ENCODE measurements around the gene TBX1.

TBX1 gene

DNA sequence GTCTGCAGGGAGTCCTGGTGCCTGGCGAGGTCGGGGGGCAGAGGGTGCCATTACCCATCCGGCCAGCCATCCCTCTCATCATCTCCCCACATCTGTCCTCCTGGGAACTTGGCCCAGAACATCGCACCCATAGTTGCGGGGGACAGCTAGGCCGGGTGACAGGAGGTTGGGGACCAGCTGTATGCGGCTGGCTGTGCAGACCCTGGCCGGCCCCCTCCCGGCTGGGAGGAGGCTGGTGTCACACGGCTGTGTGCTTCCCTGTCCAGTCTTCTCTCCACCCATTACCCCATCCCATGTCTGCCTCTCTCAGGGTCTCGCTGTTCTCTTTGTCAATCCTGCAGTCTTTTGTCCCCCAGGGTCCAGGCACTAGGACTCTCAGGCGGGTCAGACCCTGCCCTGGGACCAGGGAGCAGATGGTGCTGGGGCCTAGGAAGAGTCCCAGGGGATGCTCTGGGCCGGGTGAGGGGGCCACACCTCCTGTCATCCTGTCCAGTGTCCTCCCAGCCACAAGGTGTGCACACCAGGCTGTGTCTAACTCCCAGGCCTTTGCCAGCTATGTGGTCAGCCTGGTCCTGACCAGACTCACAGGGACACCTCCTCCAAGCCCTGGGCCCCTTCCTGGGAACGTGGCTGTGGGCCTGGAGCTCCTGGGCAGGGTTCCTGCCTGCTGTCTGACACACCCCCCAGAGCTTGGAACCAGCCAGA is 6.4 kb upstream of the TBX1 start:
- no peaks in the 10 kb centered on the region for H3K9me3 ChIP-seq (ENCODE audit: control insufficient read depth, low read length)
- peaks cover 90% of the 10 kb centered on the region for H3K27me3 ChIP-seq (ENCODE audit: control insufficient read depth, insufficient read depth, low read length)
- no peak overlapping the region for H3K9ac ChIP-seq (ENCODE audit: low read length)
- no peaks in the 10 kb centered on the region for H3K36me3 ChIP-seq (ENCODE audit: control insufficient read depth, insufficient read depth, low read length)
- H3K4me1 ChIP-seq (ENCODE audit: control insufficient read depth, insufficient read depth, low read length), result peaks cover 9% of the 10 kb centered on the region
- H3K4me3 ChIP-seq (ENCODE audit: low read length), result no peak overlapping the region

GRCh38 chr22:19754701-19755144 is 5.9 kb upstream of the TBX1 start:
- Histone ChIP-seq H3K27me3 (ENCODE audit: control insufficient read depth, insufficient read depth, low read length) (peaks cover 93% of the 10 kb centered on the region), H3K4me1 (ENCODE audit: control insufficient read depth, insufficient read depth, low read length) (peaks cover 9% of the 10 kb centered on the region), H3K4me3 (ENCODE audit: low read length) (no peak overlapping the region), H3K9me3 (ENCODE audit: control insufficient read depth, low read length) (no peaks in the 10 kb centered on the region), H3K36me3 (ENCODE audit: control insufficient read depth, insufficient read depth, low read length) (no peaks in the 10 kb centered on the region), H3K9ac (ENCODE audit: low read length) (no peak overlapping the region)

DNA sequence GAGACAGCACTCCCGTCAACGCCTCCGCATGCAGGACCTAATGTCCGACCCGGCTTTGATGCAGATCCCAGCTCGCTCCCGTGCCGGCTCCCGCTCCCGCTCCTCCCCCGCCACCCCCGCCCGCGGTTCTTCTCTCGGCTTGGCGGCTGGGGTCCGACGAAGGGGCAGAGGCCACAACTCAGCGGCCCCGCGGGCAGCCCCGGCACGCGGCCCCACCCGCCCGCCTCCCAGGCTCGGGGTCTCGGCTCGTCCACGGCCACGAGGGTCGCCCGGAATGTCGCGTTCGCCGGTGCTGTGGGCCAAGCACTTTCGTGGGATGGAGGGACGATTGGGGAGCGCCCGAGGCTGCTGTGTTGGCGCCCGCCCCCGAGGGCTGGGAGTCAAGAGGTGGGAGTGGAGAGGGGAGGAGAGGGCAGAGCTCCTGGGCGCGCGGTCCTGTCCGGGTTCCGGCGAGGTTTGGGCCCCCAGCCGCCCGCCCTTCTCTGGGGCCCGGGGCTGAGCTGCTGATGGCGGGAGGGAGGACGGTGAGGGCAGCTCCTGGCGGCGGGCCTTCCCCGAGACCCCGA is 5.3 kb upstream of the TBX1 start:
- Histone ChIP-seq H3K27me3 (ENCODE audit: control insufficient read depth, insufficient read depth, low read length) (peaks cover 93% of the 10 kb centered on the region), H3K9ac (ENCODE audit: low read length) (no peak overlapping the region), H3K4me1 (ENCODE audit: control insufficient read depth, insufficient read depth, low read length) (peaks cover 9% of the 10 kb centered on the region), H3K4me3 (ENCODE audit: low read length) (no peak overlapping the region), H3K36me3 (ENCODE audit: control insufficient read depth, insufficient read depth, low read length) (no peaks in the 10 kb centered on the region), H3K9me3 (ENCODE audit: control insufficient read depth, low read length) (no peaks in the 10 kb centered on the region)

- peaks cover 92% of the 10 kb centered on the region for H3K27me3 ChIP-seq (ENCODE audit: control insufficient read depth, insufficient read depth, low read length)
- peaks cover 9% of the 10 kb centered on the region for H3K4me1 ChIP-seq (ENCODE audit: control insufficient read depth, insufficient read depth, low read length)
- no peak overlapping the region for H3K9ac ChIP-seq (ENCODE audit: low read length)
- no peaks in the 10 kb centered on the region for H3K9me3 ChIP-seq (ENCODE audit: control insufficient read depth, low read length)
- no peak overlapping the region for H3K4me3 ChIP-seq (ENCODE audit: low read length)
- no peaks in the 10 kb centered on the region for H3K36me3 ChIP-seq (ENCODE audit: control insufficient read depth, insufficient read depth, low read length)
Measured at GRCh38 chr22:19755722-19756287, 4.8 kb upstream of the TBX1 start.

- H3K9ac ChIP-seq (ENCODE audit: low read length), result peak overlapping the region; percentile 4
- peaks cover 91% of the 10 kb centered on the region for H3K27me3 ChIP-seq (ENCODE audit: control insufficient read depth, insufficient read depth, low read length)
- no peaks in the 10 kb centered on the region for H3K36me3 ChIP-seq (ENCODE audit: control insufficient read depth, insufficient read depth, low read length)
- peaks cover 9% of the 10 kb centered on the region for H3K4me1 ChIP-seq (ENCODE audit: control insufficient read depth, insufficient read depth, low read length)
- H3K4me3 ChIP-seq (ENCODE audit: low read length), result no peak overlapping the region
- no peaks in the 10 kb centered on the region for H3K9me3 ChIP-seq (ENCODE audit: control insufficient read depth, low read length)
Measured at GRCh38 chr22:19756288-19757128, 4.1 kb upstream of the TBX1 start.

DNA sequence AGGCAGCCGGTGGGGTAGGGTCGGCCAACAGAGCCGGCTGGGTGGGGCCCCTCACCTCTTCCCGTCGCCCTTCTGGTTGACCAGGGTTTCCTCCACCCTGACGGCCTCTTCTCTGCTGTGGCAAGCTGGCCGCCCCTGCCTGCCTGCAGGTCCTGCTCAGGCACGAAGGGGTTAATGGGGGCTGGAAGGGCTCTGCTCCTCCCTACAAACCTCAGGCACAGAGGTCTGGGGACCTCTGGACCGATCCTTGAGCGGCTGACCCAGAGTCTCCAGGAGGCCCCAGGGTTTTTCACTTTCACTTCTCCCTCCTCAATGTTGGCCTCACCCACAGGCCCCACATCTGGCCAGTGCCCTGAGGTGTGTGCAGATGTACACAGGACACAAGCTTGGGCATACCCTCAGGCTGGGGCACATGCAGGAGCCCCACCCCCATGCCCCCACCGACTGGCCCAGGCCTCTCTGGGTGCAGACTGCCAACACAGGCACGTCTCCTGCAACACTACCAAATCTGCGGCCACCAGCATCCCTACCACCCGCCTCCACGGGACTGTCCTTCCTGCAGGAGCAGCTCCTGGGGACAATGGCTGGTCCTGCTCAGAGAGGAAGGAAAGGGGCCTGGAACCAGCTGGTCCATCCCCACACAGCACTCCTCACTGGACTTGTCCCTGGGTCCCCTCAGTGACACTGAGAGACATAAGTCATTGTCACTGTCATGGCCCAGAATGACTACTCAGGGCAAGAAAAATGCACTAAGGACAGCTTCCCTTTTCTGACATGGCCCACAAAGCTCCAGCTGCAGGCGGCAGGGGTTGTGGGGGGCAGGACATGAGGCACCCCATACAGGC is 3.2 kb upstream of the TBX1 start:
- no peak overlapping the region for H3K4me3 ChIP-seq (ENCODE audit: low read length)
- H3K9ac ChIP-seq (ENCODE audit: low read length), result peak overlapping the region; percentile 4

DNA sequence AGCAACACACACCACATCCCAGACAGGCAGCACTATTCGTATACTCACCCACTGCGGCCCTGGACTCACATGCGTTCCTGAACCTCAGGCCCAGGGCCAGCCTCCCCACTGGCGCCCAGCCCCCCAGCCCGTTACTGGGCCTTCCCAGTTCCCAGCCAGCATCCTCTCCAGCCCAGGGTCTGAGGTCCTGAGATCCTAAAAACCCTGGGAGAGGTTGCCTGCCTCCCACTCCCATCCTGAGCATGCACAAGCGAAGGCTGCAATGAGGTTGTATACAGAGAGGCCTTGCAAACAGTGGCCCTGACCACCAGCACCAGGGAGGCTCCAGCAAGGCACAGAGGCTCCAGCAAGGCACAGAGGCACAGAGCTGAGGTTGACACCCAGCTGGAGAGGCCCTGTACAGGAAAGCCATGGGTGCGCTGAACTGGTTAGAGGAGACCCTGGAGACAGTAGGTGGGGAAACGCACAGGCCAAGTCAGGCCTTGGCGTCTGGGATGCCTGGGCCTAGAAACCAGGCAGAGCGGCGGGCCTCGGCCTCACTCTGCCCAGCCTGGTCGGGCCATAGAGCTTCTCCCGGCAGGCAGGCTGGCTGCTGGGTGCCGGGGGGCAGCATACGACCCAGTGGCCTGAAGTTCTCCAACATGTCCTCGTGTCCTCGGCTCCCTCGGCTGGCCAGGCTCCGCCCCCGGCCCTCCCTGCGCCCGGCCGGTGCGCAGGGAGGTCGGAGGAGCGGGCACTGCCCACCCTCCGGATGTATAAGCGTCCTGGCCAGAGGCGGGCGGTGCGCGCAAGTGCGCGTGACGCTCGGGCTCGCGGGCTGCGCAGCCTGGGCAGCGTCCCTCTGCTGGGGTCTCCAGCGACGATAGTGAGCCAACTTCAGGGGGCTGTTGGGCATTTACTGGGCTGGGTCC is 2.3 kb upstream of the TBX1 start:
- Histone ChIP-seq H3K4me3 (ENCODE audit: low read length) (no peak overlapping the region), H3K9ac (ENCODE audit: low read length) (no peak overlapping the region), H3K36me3 (ENCODE audit: control insufficient read depth, insufficient read depth, low read length) (no peaks in the 10 kb centered on the region), H3K9me3 (ENCODE audit: control insufficient read depth, low read length) (no peaks in the 10 kb centered on the region), H3K4me1 (ENCODE audit: control insufficient read depth, insufficient read depth, low read length) (peaks cover 9% of the 10 kb centered on the region), H3K27me3 (ENCODE audit: control insufficient read depth, insufficient read depth, low read length) (peaks cover 94% of the 10 kb centered on the region)

More for the DNA sequence above, 3.2 kb upstream of the TBX1 start:
- H3K9me3 ChIP-seq (ENCODE audit: control insufficient read depth, low read length), result no peaks in the 10 kb centered on the region
- no peaks in the 10 kb centered on the region for H3K36me3 ChIP-seq (ENCODE audit: control insufficient read depth, insufficient read depth, low read length)
- H3K4me1 ChIP-seq (ENCODE audit: control insufficient read depth, insufficient read depth, low read length), result peaks cover 9% of the 10 kb centered on the region
- peaks cover 94% of the 10 kb centered on the region for H3K27me3 ChIP-seq (ENCODE audit: control insufficient read depth, insufficient read depth, low read length)

GRCh38 chr22:19758896-19759426 is 1.6 kb upstream of the TBX1 start:
- Histone ChIP-seq H3K4me1 (ENCODE audit: control insufficient read depth, insufficient read depth, low read length) (peaks cover 9% of the 10 kb centered on the region), H3K9me3 (ENCODE audit: control insufficient read depth, low read length) (no peaks in the 10 kb centered on the region), H3K4me3 (ENCODE audit: low read length) (no peak overlapping the region), H3K36me3 (ENCODE audit: control insufficient read depth, insufficient read depth, low read length) (no peaks in the 10 kb centered on the region), H3K9ac (ENCODE audit: low read length) (no peak overlapping the region), H3K27me3 (ENCODE audit: control insufficient read depth, insufficient read depth, low read length) (peaks cover 94% of the 10 kb centered on the region)

- Histone ChIP-seq H3K9me3 (ENCODE audit: control insufficient read depth, low read length) (no peaks in the 10 kb centered on the region), H3K4me1 (ENCODE audit: control insufficient read depth, insufficient read depth, low read length) (peaks cover 9% of the 10 kb centered on the region), H3K9ac (ENCODE audit: low read length) (no peak overlapping the region), H3K36me3 (ENCODE audit: control insufficient read depth, insufficient read depth, low read length) (no peaks in the 10 kb centered on the region), H3K27me3 (ENCODE audit: control insufficient read depth, insufficient read depth, low read length) (peaks cover 94% of the 10 kb centered on the region), H3K4me3 (ENCODE audit: low read length) (no peak overlapping the region)
Measured at GRCh38 chr22:19759427-19760057, 1.0 kb upstream of the TBX1 start.

- no peak overlapping the region for H3K9ac ChIP-seq (ENCODE audit: low read length)
- peaks cover 9% of the 10 kb centered on the region for H3K4me1 ChIP-seq (ENCODE audit: control insufficient read depth, insufficient read depth, low read length)
- H3K27me3 ChIP-seq (ENCODE audit: control insufficient read depth, insufficient read depth, low read length), result peaks cover 92% of the 10 kb centered on the region
- H3K4me3 ChIP-seq (ENCODE audit: low read length), result no peak overlapping the region
- H3K36me3 ChIP-seq (ENCODE audit: control insufficient read depth, insufficient read depth, low read length), result no peaks in the 10 kb centered on the region
- no peaks in the 10 kb centered on the region for H3K9me3 ChIP-seq (ENCODE audit: control insufficient read depth, low read length)
Measured at GRCh38 chr22:19760951-19761724, 560 bp downstream of the TBX1 start.

All from mucosa of stomach (tissue), 1 donor.